Thyroid gland (tissue), 4 donors: ENCODE measurements around the gene CCDC68. TPM values are rescaled to one million over a fixed set of nuclear protein-coding genes. Genes with fewer than 3 reads are reported as not detected.

Experiments used
- DNase-seq, 2 donors: peaks; one replicate each; pipeline ENCODE4 v3.0.0-alpha.2; 2019
- H3K27ac ChIP-seq, 3 donors: fragments of 200-600 bp; sonication (generic); 1 replicate in 2 of 3; 2 replicates in 1 of 3; pipeline ENCODE4 v1.5.1; 2016 to 2019; ENCODE audit warnings: mild to moderate bottlenecking in 1 of 3, moderate library complexity in 1 of 3
- H3K27me3 ChIP-seq: fragments of 200-600 bp; sonication (generic); one replicate; pipeline ENCODE4 v1.5.1; 2019
- H3K36me3 ChIP-seq, 2 donors: fragments of 200-600 bp; sonication (generic); one replicate each; pipeline ENCODE4 v1.5.1; 2016 to 2019
- H3K4me1 ChIP-seq, 2 donors: fragments of 200-600 bp; sonication (generic); one replicate each; pipeline ENCODE4 v1.5.1; 2017 to 2019
- H3K4me3 ChIP-seq, 3 donors: fragments of 200-600 bp; sonication (generic); replicated peaks in 1 of 3; 1 replicate in 2 of 3; 2 replicates in 1 of 3; pipeline ENCODE4 v1.5.1; 2016; ENCODE audit warnings: mild to moderate bottlenecking in 1 of 3
- H3K9me3 ChIP-seq: fragments of 200-600 bp; sonication (generic); one replicate; pipeline ENCODE4 v1.5.1; 2017
- POLR2A ChIP-seq, 2 donors: fragments of 450-650 bp; IDR thresholded peaks; one replicate each; pipeline ENCODE4 v1.6.1; 2017; ENCODE audit warnings: antibody characterized with exemption in 2 of 2, mild to moderate bottlenecking in 2 of 2, moderate library complexity in 1 of 2
- WGBS, 2 donors: methylation state at CpG; one replicate each; pipeline ENCODE4 v1.1.5; 2017; 5-methylcytosine and 5-hydroxymethylcytosine counted together
- intact Hi-C: fragments of 100-400 bp; cut with DNase I; formaldehyde crosslinking; loops from one replicate; pipeline ENCODE4 v1.15.1; 2023
- total RNA-seq, 4 donors: library from RNA; depleted of rRNA; stranded (reverse); fragments of >200 nt; gene quantifications; one replicate each; pipeline ENCODE4 v1.2.3, GENCODE V29; 2016
- TF ChIP-seq, protein P1 (sequence below), 6 experiments: fragments of 200-600 bp in 3 of 6; fragments of 450-650 bp in 3 of 6; sonication (generic) in 3 of 6; IDR thresholded peaks; one replicate each; pipeline ENCODE4 v1.5.1; 2016 to 2019; ENCODE audit warnings: antibody characterized with exemption in 6 of 6, mild to moderate bottlenecking in 2 of 6, inconsistent platforms in 1 of 6, moderate library complexity in 1 of 6

CCDC68 gene
- total RNA-seq, 4 donors from 2014 or later: 1.4 to 16.2 (median 3.4) TPM

DNA sequence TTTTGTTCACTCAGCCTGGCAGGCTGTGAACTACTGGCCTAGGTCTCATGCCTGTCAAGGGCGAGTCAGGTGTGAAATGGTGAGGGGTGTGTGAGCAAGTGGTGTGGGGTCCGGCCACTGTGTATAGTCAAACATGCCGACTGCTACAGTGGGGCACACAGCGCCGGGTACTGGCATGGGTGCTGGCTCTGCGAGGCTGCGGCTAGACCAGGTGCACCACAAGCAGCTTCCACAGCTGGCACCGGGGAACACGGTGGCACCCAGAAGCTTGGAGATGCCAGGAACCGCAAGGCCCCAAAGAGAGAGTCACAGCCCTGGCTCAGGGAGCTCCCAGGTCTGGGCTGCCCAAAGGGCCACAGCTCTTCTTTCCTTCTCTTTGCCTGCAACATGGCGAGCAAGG is 49.7 kb downstream of the CCDC68 start:
- intact Hi-C loops: no loop called here
- Histone ChIP-seq H3K9me3 (no peaks in the 10 kb centered on the region), H3K27me3 (no peaks in the 10 kb centered on the region), H3K27ac (no peak overlapping the region), H3K4me3 (no peak overlapping the region), H3K4me1 (no peaks in the 10 kb centered on the region), H3K36me3 (no peaks in the 10 kb centered on the region)
- WGBS, 2 donors: 86 to 93% methylated on average over 3 to 10 of the region's 11 CpGs
- TF ChIP-seq, protein P1, sequence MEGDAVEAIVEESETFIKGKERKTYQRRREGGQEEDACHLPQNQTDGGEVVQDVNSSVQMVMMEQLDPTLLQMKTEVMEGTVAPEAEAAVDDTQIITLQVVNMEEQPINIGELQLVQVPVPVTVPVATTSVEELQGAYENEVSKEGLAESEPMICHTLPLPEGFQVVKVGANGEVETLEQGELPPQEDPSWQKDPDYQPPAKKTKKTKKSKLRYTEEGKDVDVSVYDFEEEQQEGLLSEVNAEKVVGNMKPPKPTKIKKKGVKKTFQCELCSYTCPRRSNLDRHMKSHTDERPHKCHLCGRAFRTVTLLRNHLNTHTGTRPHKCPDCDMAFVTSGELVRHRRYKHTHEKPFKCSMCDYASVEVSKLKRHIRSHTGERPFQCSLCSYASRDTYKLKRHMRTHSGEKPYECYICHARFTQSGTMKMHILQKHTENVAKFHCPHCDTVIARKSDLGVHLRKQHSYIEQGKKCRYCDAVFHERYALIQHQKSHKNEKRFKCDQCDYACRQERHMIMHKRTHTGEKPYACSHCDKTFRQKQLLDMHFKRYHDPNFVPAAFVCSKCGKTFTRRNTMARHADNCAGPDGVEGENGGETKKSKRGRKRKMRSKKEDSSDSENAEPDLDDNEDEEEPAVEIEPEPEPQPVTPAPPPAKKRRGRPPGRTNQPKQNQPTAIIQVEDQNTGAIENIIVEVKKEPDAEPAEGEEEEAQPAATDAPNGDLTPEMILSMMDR (IDR thresholded peaks at IDR 0.05): no peak
- no peak for TF ChIP-seq POLR2A (IDR thresholded peaks at IDR 0.05)
- DNase-seq: no peak

DNA sequence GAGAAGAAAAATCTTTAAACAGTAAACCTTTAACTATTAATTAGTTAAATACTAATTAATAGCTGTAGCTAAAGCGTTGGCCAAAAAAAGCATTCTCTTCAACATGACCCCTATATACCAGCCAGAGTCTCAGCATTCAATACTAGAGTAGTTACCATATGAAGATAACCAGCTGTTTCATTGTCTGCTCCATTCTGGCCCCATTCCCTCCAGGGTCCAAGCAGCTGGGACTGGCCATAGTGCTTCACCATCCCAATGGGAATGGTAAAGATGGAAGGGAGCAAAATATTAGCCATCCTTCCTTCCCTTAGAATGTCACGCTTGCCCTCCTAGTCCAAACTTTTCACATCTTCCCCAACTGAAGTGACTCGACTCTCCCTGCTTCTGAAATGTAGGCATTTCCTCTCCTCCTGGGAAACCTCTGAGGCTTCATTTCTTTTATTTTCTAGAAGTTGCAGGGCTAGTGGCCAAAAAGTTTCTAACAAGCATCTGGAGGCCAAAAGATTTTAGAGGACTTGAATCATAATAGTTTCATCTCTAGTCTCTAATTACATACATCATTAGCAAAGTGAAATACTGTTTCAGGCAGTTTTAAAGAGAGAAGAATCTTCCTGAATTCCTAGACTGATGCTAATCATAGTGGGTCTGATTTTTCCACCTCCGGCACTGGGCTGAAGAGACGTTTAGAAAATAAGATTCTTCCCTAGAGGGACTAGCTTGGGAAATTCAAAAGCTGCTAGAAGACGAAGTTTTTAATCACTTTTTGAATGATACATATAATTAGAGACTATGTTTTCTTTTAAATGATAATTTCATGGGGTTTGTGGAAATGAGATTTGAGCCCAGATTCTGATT is 52.7 kb downstream of the CCDC68 start:
- TF ChIP-seq POLR2A (IDR thresholded peaks at IDR 0.05): no peak
- TF ChIP-seq, protein P1 (IDR thresholded peaks at IDR 0.05): no peak
- 85 to 86% methylated on average over 5 of the region's 6 CpGs for WGBS, 2 donors
- H3K4me1 ChIP-seq: no peaks in the 10 kb centered on the region
- intact Hi-C loops: no loop called here
- no peak overlapping the region for H3K27ac ChIP-seq
- no peaks in the 10 kb centered on the region for H3K36me3 ChIP-seq
- H3K4me3 ChIP-seq: no peak overlapping the region
- H3K27me3 ChIP-seq: no peaks in the 10 kb centered on the region
- no peak for DNase-seq
- no peaks in the 10 kb centered on the region for H3K9me3 ChIP-seq

DNA sequence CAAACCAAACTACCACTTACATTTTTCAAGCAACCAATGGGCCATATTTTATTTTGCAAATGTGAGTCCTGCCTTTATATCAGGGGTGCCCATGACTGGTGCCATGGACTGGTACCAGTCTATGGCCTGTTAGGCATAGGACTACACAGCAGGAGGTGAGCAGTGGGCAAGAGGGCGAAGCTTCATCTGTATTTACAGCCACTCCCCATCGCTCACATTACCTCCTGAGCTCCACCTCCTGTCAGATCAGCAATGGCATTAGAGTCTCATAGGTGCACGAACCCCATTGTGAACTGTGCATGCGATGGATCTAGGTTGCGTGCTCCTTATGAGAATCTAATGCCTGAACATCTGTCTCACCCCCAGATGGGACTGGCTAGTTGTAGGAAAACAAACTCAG is 53.6 kb downstream of the CCDC68 start:
- no peaks in the 10 kb centered on the region for H3K27me3 ChIP-seq
- H3K4me3 ChIP-seq: no peak overlapping the region
- TF ChIP-seq, protein P1 (IDR thresholded peaks at IDR 0.05): no peak
- no peak for TF ChIP-seq POLR2A (IDR thresholded peaks at IDR 0.05)
- intact Hi-C loops: no loop called here
- DNase-seq: no peak
- H3K27ac ChIP-seq: no peak overlapping the region
- no peaks in the 10 kb centered on the region for H3K36me3 ChIP-seq
- 85 to 95% methylated on average over 5 of the region's 5 CpGs for WGBS, 2 donors
- no peaks in the 10 kb centered on the region for H3K4me1 ChIP-seq
- no peaks in the 10 kb centered on the region for H3K9me3 ChIP-seq

DNA sequence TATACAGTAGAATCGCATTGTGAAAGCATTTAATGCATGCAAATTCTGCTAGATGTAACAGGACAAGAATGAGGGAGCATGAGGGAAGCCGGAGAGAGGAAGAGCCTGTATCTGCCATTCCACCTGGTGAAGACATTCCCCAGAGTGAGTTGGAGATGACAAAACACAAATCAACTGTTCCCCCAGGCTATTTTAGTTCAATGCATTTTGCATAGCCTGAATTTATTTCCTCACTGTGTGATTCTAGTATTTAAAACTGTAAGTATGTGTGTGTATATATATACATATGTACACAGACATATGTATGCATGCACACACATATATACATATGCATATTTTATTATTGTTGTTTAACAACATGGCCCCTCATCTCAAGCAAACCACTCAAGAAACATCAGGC is 54.7 kb downstream of the CCDC68 start:
- Histone ChIP-seq H3K4me1 (no peaks in the 10 kb centered on the region), H3K27ac (no peak overlapping the region), H3K9me3 (no peaks in the 10 kb centered on the region), H3K4me3 (no peak overlapping the region), H3K36me3 (no peaks in the 10 kb centered on the region), H3K27me3 (no peaks in the 10 kb centered on the region)
- intact Hi-C loops: no loop called here
- TF ChIP-seq POLR2A (IDR thresholded peaks at IDR 0.05): no peak
- TF ChIP-seq, protein P1 (IDR thresholded peaks at IDR 0.05): no peak
- no peak for DNase-seq
- 94 to 96% methylated on average over 2 of the region's 2 CpGs for WGBS, 2 donors

DNA sequence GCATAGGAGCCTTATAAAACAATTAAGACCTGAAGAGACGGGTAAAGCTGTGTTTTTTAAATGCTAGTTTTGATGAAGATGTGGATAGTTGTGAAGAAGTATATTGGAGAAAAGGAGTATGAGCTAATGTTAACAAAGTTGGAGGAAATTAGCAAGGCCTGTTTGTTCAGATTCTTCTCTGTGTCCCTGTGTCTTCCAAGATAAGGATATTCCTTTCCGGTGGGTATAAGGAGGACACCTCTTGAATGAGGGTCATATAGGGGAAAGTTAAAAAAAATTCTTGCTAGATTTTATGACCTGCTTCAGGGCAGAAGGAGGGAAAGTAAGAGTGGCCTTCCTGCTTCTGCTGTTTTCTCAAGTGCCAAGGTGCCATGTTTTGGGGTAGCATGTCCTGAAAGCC is 59.0 kb downstream of the CCDC68 start:
- DNase-seq: no peak

More for the DNA sequence above, 59.0 kb downstream of the CCDC68 start:
- Histone ChIP-seq H3K4me1 (no peaks in the 10 kb centered on the region), H3K4me3 (no peak overlapping the region), H3K27ac (no peak overlapping the region), H3K9me3 (no peaks in the 10 kb centered on the region), H3K27me3 (no peaks in the 10 kb centered on the region), H3K36me3 (no peaks in the 10 kb centered on the region)
- TF ChIP-seq, protein P1 (IDR thresholded peaks at IDR 0.05): no peak
- TF ChIP-seq POLR2A (IDR thresholded peaks at IDR 0.05): no peak
- intact Hi-C loops: no loop called here
- 93 to 96% methylated on average over 2 of the region's 2 CpGs for WGBS, 2 donors
